Measurements from ENCODE around the gene IMPA2.

The IMPA2 gene

DNA sequence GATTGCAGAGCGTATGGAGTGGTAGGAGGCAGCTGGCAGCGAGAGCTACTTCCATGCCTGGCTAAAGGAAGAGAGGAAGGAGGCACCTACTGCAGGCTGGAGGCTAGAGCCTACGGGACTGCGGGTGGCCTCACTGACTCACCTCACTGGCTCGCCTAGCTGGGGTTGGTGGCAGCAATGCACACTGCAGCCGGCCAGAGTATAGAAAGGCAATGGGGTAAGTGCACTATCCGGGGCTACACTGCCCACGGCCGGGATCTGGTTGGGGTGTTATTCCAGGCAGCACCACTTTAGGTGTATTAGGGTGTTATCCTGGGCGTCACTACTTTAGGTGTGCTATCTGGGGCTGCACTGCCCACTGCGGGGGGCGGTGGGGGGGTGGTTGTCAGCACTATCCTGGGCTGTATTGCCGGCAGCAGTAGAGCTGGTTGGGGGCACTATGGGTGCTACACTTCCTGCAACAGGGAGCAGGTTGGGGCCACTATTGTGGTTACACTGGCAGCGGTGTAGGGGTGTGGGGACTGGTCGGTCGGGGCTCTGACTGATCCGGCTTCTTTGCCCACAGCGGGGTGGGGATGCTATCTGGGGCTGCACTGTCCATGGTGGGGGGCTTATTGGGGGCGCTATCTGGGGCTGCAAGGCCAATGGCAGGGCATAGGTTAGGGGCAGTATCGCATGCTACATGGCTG lies 79.0 kb downstream of the IMPA2 start:
- TF ChIP-seq, protein P1, sequence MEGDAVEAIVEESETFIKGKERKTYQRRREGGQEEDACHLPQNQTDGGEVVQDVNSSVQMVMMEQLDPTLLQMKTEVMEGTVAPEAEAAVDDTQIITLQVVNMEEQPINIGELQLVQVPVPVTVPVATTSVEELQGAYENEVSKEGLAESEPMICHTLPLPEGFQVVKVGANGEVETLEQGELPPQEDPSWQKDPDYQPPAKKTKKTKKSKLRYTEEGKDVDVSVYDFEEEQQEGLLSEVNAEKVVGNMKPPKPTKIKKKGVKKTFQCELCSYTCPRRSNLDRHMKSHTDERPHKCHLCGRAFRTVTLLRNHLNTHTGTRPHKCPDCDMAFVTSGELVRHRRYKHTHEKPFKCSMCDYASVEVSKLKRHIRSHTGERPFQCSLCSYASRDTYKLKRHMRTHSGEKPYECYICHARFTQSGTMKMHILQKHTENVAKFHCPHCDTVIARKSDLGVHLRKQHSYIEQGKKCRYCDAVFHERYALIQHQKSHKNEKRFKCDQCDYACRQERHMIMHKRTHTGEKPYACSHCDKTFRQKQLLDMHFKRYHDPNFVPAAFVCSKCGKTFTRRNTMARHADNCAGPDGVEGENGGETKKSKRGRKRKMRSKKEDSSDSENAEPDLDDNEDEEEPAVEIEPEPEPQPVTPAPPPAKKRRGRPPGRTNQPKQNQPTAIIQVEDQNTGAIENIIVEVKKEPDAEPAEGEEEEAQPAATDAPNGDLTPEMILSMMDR (IDR thresholded peaks at IDR 0.05; ENCODE audit: low read depth, low read length, missing control alignments): no peak
- H3K4me3 ChIP-seq (ENCODE audit: low read depth, low read length): no peak overlapping the region
- in situ Hi-C loops (cut with HindIII; ENCODE audit: low sequenced_read_pairs): no loop called here
- no peak for DNase-seq (ENCODE audit: low read depth)

DNA sequence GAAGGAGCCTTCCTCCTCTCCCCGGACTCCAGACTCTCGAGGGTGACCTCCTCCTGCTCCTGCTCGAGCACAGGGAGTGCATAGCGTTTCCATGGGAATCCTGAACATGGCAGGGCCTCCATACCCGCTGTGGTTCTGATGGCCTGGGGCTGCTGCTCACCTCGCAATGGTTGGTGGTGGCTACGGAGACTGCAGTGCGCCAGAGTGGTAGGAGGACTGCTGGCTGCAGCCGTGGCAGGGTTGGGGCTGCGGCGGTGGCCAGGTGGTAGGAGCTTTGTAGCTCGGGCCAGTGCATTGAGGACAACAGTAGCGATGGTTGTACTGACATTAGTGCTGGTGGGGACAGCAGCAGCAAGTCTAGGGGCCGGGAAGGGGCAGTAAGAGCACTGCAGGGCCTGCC lies 80.4 kb downstream of the IMPA2 start:
- no peak for DNase-seq (ENCODE audit: low read depth)
- in situ Hi-C loops (cut with HindIII; ENCODE audit: low sequenced_read_pairs): no loop called here
- TF ChIP-seq, protein P1 (IDR thresholded peaks at IDR 0.05; ENCODE audit: low read depth, low read length, missing control alignments): no peak
- H3K4me3 ChIP-seq (ENCODE audit: low read depth, low read length): no peak overlapping the region

DNA sequence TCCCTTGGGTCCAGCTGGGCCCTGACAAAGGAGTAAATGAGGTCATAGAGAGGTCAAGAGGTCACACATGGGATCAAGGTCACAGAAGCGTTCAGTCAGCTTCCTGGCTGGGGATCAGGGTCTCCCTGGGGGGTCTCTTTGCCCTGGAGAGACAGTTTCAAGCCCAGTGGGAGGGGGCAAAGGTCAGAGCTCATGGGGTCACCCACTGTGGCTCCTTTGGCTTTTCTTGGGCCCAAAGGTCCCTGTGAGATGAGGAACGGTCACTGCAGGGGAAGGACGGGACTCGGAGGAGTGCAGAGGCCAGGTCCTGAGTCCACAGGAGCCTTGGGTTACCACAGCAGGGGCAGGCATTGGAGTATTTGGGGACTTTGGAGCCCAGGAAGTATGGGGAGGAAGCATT lies 81.7 kb downstream of the IMPA2 start:
- TF ChIP-seq, protein P1 (IDR thresholded peaks at IDR 0.05; ENCODE audit: low read depth, low read length, missing control alignments): no peak
- in situ Hi-C loops (cut with HindIII; ENCODE audit: low sequenced_read_pairs): no loop called here
- DNase-seq (ENCODE audit: low read depth): no peak
- H3K4me3 ChIP-seq (ENCODE audit: low read depth, low read length): no peak overlapping the region

DNA sequence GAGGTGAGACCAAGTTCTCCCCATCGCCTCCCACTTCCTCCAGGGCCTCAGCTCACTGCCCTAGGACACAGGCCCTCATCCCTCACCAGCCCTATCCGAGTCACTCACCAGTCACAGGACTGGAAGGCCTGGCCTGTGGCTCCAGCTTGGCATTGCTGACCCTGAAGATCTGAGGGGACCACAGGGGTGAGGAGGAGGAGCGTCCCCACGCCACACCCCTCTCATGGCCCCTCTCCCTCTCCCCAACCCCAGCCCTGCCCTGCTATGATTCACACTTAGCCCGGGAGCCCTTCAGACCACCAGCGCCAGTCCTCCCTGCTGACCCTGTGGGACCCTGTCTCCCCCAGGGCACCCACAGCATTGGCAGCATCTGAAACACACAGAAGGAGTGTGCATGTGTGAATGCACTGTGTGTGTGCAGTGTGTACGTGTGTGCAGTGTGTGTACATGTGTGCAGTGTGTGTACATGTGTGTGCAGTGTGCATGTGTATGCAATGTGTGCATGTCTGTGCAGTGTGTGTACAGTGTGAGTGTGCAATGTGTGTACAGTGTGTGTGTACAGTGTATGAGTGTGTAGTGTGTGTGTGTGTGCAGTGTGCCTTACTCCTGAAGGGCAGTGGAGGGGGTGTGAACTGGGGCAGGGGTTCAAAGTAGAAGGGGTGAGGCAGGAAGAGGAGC lies 82.9 kb downstream of the IMPA2 start:
- TF ChIP-seq, protein P1 (IDR thresholded peaks at IDR 0.05; ENCODE audit: low read depth, low read length, missing control alignments): no peak
- H3K4me3 ChIP-seq (ENCODE audit: low read depth, low read length): no peak overlapping the region
- no peak for DNase-seq (ENCODE audit: low read depth)
- in situ Hi-C loops (cut with HindIII; ENCODE audit: low sequenced_read_pairs): no loop called here

DNA sequence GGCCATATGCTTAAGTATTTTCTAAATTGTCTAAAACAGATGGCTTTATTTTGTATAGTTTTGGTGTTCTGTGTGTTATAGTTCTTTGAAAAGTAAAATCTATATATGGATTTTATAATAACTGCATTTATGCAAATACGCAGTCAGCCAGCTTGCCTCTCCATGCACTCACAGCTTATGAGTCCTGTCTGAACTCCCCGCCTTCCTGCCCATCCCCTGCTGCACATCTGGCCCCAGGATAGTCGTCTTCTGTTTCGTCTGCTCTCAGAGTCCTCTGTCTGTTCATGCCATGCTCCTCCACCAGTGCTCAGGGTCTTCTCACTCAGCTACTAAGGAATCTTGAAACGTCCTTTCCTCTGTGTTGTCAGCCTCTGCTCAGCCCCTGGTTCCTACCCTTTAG lies 84.1 kb downstream of the IMPA2 start:
- DNase-seq (ENCODE audit: low read depth): no peak

DNA sequence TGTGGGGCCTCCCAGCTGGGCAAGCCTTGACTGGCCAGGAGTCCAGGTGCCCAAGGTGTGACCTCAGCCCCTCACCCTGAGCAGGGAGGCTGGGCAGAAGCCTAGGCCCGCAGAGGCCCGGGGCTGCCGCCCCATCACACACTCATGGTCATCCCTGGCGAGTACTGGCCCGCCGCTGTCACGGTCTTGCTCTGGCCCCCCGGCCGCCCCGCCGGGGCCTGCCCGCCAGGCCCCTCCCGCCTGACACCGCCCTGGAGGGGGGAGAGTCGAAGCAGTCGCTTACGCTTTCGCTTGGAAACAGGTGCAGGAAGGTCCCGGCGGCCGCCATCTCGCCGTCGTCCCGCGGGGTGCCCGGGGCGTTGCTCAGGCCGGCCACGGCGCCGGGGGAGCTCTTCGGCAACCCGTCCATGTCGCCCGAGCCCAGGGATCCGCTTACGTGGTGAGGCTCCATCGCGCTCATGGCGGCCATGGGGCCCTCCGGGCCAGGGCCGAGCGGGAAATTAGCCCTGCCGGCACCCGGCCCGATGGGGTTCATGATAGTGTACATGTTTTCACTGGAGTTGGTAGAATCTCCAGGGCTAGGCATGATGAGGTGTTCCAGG lies 85.7 kb downstream of the IMPA2 start:
- in situ Hi-C loops (cut with HindIII; ENCODE audit: low sequenced_read_pairs): no loop called here
- no peak for DNase-seq (ENCODE audit: low read depth)
- TF ChIP-seq, protein P1 (IDR thresholded peaks at IDR 0.05; ENCODE audit: low read depth, low read length, missing control alignments): no peak
- H3K4me3 ChIP-seq (ENCODE audit: low read depth, low read length): no peak overlapping the region

More for the DNA sequence above, 84.1 kb downstream of the IMPA2 start:
- TF ChIP-seq, protein P1 (IDR thresholded peaks at IDR 0.05; ENCODE audit: low read depth, low read length, missing control alignments): no peak
- in situ Hi-C loops (cut with HindIII; ENCODE audit: low sequenced_read_pairs): no loop called here
- no peak overlapping the region for H3K4me3 ChIP-seq (ENCODE audit: low read depth, low read length)

All from astrocyte of the cerebellum (primary cell).